ENCODE results near the gene NFASC.

NFASC gene

DNA sequence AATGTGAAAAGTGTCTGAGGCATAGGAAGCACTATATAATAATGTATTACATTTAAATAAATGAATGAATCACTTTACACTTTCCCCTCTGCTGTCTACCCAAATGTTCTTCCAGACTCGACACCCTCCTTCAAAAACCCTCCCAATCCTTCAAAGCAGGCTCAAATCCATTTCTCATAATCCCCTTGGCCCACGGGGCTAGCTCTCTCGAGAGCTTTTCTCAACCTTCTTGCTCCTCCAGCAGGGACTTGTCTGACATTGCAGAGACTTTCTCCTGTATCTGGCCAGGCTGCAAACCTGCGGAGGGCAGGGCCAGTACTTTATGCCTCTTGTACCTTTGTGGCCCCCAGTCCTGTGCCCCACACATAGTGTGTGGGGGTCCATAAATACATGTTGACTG, 158.3 kb downstream of the NFASC start:
- Histone ChIP-seq H3K4me3 (no peak overlapping the region), H3K27ac (no peak overlapping the region)
- no peak for DNase-seq (ENCODE audit: low spot score)
- TF ChIP-seq, protein P1, sequence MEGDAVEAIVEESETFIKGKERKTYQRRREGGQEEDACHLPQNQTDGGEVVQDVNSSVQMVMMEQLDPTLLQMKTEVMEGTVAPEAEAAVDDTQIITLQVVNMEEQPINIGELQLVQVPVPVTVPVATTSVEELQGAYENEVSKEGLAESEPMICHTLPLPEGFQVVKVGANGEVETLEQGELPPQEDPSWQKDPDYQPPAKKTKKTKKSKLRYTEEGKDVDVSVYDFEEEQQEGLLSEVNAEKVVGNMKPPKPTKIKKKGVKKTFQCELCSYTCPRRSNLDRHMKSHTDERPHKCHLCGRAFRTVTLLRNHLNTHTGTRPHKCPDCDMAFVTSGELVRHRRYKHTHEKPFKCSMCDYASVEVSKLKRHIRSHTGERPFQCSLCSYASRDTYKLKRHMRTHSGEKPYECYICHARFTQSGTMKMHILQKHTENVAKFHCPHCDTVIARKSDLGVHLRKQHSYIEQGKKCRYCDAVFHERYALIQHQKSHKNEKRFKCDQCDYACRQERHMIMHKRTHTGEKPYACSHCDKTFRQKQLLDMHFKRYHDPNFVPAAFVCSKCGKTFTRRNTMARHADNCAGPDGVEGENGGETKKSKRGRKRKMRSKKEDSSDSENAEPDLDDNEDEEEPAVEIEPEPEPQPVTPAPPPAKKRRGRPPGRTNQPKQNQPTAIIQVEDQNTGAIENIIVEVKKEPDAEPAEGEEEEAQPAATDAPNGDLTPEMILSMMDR (IDR thresholded peaks at IDR 0.05), result no peak

DNA sequence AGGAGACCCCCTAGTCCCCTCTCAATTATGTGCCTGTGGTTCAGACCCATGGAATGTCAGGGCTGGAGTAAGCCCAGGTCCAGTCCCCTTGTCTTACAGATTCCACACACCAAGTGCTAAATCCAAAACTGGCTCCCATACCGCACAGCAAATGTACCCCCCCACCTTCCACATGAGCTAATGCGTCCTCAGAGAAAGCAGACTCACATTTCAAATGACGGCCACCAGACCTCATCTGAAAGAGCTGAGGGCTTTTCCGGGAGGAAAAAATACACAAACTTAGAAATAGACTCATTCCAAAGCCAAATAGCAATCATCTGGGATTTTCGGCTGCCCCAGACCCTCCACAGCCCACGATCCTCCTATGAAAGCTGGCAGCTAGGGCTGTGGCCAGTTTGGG, 159.6 kb downstream of the NFASC start:
- no peak overlapping the region for H3K27ac ChIP-seq
- TF ChIP-seq, protein P1 (IDR thresholded peaks at IDR 0.05), result no peak
- no peak for DNase-seq (ENCODE audit: low spot score)
- no peak overlapping the region for H3K4me3 ChIP-seq

DNA sequence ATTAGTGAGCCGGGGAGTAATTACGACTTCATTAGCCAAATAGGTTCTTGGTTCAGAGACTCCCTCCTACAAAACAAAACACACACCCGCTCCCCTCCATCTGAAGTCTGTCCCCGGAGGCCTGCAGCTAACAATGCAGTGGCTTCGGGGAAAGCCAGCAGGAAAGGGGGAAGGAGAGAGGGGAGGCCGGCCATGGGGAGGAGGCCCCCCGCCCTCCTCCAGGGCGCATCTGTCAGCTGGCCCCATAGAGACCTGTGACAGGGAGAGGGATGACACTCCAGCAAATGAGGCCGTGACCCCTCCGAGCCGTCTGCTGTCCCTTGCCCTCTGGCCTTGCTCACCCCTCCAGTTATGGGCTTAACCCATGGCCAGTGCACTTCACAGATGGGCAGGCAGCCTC, 160.2 kb downstream of the NFASC start:
- TF ChIP-seq, protein P1 (IDR thresholded peaks at IDR 0.05), result no peak
- Histone ChIP-seq H3K4me3 (no peak overlapping the region), H3K27ac (no peak overlapping the region)
- no peak for DNase-seq (ENCODE audit: low spot score)

DNA sequence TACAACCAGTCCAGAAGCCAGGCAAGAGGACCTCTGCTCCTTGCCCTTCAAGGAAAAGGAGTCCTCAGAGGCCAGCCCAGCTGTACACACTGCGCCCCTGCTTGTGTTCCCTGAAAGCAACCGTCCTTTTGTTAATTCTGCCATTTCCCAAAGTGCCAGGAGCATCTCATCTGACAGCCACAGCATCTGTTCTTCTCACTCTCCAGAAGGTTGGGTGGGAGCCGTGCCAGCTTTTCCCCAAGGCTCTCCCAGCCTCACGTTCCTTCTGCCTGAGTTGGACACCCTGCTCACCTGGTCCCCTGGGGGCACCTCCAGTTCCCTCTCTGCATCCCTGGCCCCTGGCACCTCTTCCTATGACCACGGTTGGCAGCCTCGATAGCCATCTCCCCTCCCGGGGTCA, 161.8 kb downstream of the NFASC start:
- TF ChIP-seq, protein P1 (IDR thresholded peaks at IDR 0.05), result no peak
- no peak overlapping the region for H3K4me3 ChIP-seq
- no peak for DNase-seq (ENCODE audit: low spot score)
- H3K27ac ChIP-seq, result no peak overlapping the region

DNA sequence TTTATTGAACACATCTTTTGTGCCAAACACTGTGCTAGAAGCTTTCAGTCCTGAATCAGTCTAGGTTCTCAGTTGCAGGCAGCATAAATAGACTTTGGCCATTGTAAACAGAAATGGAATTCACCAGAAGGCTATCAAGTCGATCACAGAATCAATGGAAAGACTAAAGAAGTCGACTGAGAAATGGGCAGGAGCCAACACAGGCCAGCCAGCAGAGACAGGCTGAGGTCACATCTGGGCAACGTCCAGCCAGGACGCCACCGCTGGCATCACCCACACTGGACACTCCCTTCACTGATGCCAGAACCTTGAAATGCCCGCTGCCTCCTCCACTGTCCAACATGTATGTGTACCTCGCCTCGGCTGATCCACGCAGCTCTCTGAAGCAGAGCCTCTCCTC, 166.9 kb downstream of the NFASC start:
- Histone ChIP-seq H3K27ac (no peak overlapping the region), H3K4me3 (no peak overlapping the region)
- TF ChIP-seq, protein P1 (IDR thresholded peaks at IDR 0.05), result no peak
- DNase-seq (ENCODE audit: low spot score), result no peak

DNA sequence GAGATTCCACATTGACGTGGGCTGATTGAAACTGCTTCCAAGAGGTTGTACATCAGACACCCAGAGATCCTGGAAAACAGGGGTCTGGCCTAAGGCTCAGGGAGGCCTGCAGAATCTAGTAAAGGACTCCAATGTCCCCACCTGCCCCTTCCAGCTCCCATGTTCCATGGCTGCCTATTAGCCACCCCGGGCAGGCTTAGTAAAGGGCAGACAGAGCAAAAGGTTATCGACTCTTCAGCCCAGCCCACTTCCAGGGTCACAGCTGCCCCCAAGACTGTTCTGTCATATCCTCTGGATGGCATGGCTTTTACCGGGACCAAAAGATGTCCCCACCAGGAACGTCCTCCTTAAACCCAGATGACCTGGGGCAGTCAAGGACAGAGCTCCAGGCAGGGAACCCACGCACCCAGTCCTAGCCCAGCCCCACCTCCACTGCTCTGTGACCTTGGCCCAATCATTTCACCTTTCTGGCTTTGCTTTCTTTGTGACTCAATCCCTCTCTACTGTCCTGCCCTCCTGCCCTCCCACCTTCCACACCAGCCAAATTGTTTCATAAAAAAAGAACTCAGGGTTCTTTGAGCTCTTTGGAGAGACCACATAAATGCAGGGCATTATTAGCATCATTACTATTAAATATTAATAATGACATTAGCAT, 167.6 kb downstream of the NFASC start:
- no peak for DNase-seq (ENCODE audit: low spot score)
- H3K27ac ChIP-seq, result no peak overlapping the region
- H3K4me3 ChIP-seq, result no peak overlapping the region
- TF ChIP-seq, protein P1 (IDR thresholded peaks at IDR 0.05), result no peak

DNA sequence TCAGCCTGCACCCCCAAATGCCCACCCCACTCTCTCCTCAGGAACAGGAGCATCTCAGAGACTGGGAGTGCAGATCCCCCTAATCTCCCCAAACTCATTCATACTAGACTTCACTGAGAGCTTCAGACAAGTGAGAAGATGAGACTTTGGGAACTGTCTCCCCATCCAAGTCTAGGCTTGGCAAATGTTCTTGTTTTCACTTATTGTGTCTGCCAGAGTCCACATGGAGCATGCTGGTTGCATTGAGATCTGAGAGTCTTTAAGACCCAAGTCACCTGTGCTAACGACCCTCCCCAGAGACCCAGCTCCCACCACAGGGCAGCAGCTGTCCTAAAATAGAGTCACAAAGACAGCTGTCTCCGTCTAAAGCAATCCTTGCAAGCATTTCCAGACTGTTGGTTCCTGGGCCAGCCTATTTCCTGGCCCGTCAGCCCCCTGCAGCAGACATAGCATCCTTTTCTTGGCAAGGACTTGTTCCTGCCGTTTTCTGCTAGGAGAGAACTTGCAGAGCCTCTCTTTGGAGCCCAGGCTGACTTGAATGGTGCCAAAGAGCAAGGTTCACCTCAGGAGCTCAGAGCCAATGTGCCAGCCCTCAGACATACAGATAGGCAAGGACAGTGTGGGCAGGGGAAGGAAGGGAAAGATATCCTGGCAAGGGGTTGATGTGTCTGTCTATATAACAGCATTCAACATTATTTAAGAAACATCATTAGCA, 170.5 kb downstream of the NFASC start:
- DNase-seq (ENCODE audit: low spot score), result no peak
- Histone ChIP-seq H3K4me3 (no peak overlapping the region), H3K27ac (no peak overlapping the region)
- TF ChIP-seq, protein P1 (IDR thresholded peaks at IDR 0.05), result no peak

Data from coronary artery (tissue), 2 donors.